A549 (cell line): ENCODE measurements around the gene PRCD. TPM values are rescaled to one million over a fixed set of nuclear protein-coding genes. Genes with fewer than 3 reads are reported as not detected.

Experiments used
- ATAC-seq, 2 experiments: fragments of 200-7000 bp in 1 of 2; fragments of >200 bp in 1 of 2; cut with Nextera tagmentation in 1 of 2; cut with Tn5 transposase in 1 of 2; 3 replicates each; pipeline versions ENCODE4 v1.8.0 to v1.9.1; 2018 to 2020; ENCODE audit warnings: mild to moderate bottlenecking in 1 of 2, moderate library complexity in 1 of 2
- CTCF ChIA-PET: fragments of 300-600 bp; sonication (Branson Sonifier 250); formaldehyde crosslinking; extraction: SDS; loops from one replicate; lab custom pipeline; 2021; ENCODE audit warnings: antibody characterized with exemption, inconsistent platforms; lab: Yijun Ruan, JAX
- POLR2A ChIA-PET: fragments of 350-600 bp; formaldehyde crosslinking; extraction: SDS; loops from one replicate; lab custom pipeline; 2021; ENCODE audit warnings: antibody characterized with exemption, inconsistent platforms; lab: Yijun Ruan, JAX
- DNase-seq, 2 experiments: peaks; one replicate each; pipeline versions ENCODE4 v3.0.0 to v3.0.0-alpha.2; 2011 to 2016; ENCODE audit warnings: low read depth in 1 of 2, low spot score in 1 of 2
- FAIRE-seq: peaks from 2 replicates; lab custom pipeline; 2011; peaks lifted over from hg19 to GRCh38; lab: Jason Lieb, UNC
- H3K27ac ChIP-seq, 2 experiments: fragments of >200 bp; sonication (Bioruptor Twin); formaldehyde crosslinking; 3 replicates each; pipeline ENCODE4 v1.5.1; 2016 to 2017
- H3K4me1 ChIP-seq: fragments of >200 bp; sonication (Bioruptor Twin); formaldehyde crosslinking; 3 replicates; pipeline ENCODE4 v1.6.1; 2016
- H3K4me2 ChIP-seq: fragments of >200 bp; sonication (Bioruptor Twin); formaldehyde crosslinking; 3 replicates; pipeline ENCODE4 v1.6.1; 2016
- H3K4me3 ChIP-seq: fragments of >200 bp; sonication (Bioruptor Twin); formaldehyde crosslinking; 3 replicates; pipeline ENCODE4 v1.5.1; 2016
- H3K9me3 ChIP-seq: fragments of >200 bp; sonication (Bioruptor Twin); formaldehyde crosslinking; 3 replicates; pipeline ENCODE4 v1.6.1; 2016
- BHLHE40 ChIP-seq: IDR thresholded peaks from 2 replicates; pipeline ENCODE4 v1.6.1; 2012; ENCODE audit warnings: low read depth, low read length, inconsistent platforms
- CBX2 ChIP-seq: fragments of 200-600 bp; sonication (generic); IDR thresholded peaks from 2 replicates; pipeline ENCODE4 v1.6.1; 2016; ENCODE audit warnings: low read depth, mild to moderate bottlenecking, borderline replicate concordance
- CBX8 ChIP-seq: fragments of 200-600 bp; sonication (generic); IDR thresholded peaks from 2 replicates; pipeline ENCODE4 v1.6.1; 2016
- CEBPB ChIP-seq, 2 experiments: fragments of >200 bp in 1 of 2; sonication (Bioruptor Twin) in 1 of 2; formaldehyde crosslinking in 1 of 2; IDR thresholded peaks; 2 replicates each; pipeline ENCODE4 v1.6.1; 2012 to 2016
- EHF ChIP-seq: fragments of 250-450 bp; sonication (Bioruptor Pico); IDR thresholded peaks from 2 replicates; pipeline ENCODE4 v1.5.0; 2020; ENCODE audit warnings: mild to moderate bottlenecking
- FOSB ChIP-seq: fragments of 250-450 bp; sonication (Bioruptor Pico); IDR thresholded peaks from 2 replicates; pipeline ENCODE4 v1.5.0; 2020; ENCODE audit warnings: mild to moderate bottlenecking, moderate library complexity
- FOSL2 ChIP-seq, 2 experiments: fragments of 450-650 bp in 1 of 2; fragments of >200 bp in 1 of 2; sonication (Bioruptor Twin) in 1 of 2; formaldehyde crosslinking; IDR thresholded peaks; 2 replicates each; pipeline versions ENCODE4 v1.5.0 to v1.6.1; 2016 to 2020; ENCODE audit warnings: mild to moderate bottlenecking in 1 of 2, moderate library complexity in 1 of 2
- GATA3 ChIP-seq: IDR thresholded peaks from 2 replicates; pipeline ENCODE4 v1.6.1; 2012; ENCODE audit warnings: borderline replicate concordance
- HDAC2 ChIP-seq: fragments of 200-600 bp; sonication (generic); IDR thresholded peaks from 2 replicates; pipeline ENCODE4 v1.6.1; 2016
- HOXA7 ChIP-seq: fragments of 250-450 bp; sonication (Bioruptor Pico); IDR thresholded peaks from 2 replicates; pipeline ENCODE4 v1.5.0; 2020; ENCODE audit warnings: mild to moderate bottlenecking, moderate library complexity
- HOXB5 ChIP-seq: fragments of 250-450 bp; sonication (Bioruptor Pico); IDR thresholded peaks from 2 replicates; pipeline ENCODE4 v1.5.0; 2020; ENCODE audit warnings: mild to moderate bottlenecking, moderate library complexity
- MAFK ChIP-seq: fragments of 450-650 bp; IDR thresholded peaks from 2 replicates; pipeline ENCODE4 v1.6.1; 2014; ENCODE audit not compliant: partially characterized antibody
- MAZ ChIP-seq: fragments of 150-350 bp; IDR thresholded peaks from 2 replicates; pipeline ENCODE4 v1.6.1; 2014; ENCODE audit warnings: antibody characterized with exemption, low read depth, low read length, borderline replicate concordance
- NFE2L2 ChIP-seq: fragments of 150-350 bp; conservative IDR thresholded peaks from 2 replicates; pipeline ENCODE4 v1.6.1; 2014; ENCODE audit warnings: low read length
- NPAS2 ChIP-seq: fragments of 250-450 bp; sonication (Bioruptor Pico); IDR thresholded peaks from 2 replicates; pipeline ENCODE4 v1.8.0; 2022; ENCODE audit warnings: mild to moderate bottlenecking, moderate library complexity, borderline replicate concordance
- RARB ChIP-seq: fragments of 250-450 bp; sonication (Bioruptor Pico); IDR thresholded peaks from 2 replicates; pipeline ENCODE4 v1.8.0; 2021; ENCODE audit warnings: mild to moderate bottlenecking, moderate library complexity
- RFX5 ChIP-seq: fragments of 450-650 bp; IDR thresholded peaks from 2 replicates; pipeline ENCODE4 v1.7.1; 2014; ENCODE audit warnings: antibody characterized with exemption, mild to moderate bottlenecking, moderate library complexity
- RNF2 ChIP-seq: fragments of 200-600 bp; sonication (generic); IDR thresholded peaks from 2 replicates; pipeline ENCODE4 v1.6.1; 2016; ENCODE audit warnings: low read depth, mild to moderate bottlenecking, antibody characterized with exemption, moderate library complexity, borderline replicate concordance
- SMC3 ChIP-seq: fragments of >200 bp; sonication (Bioruptor Twin); formaldehyde crosslinking; IDR thresholded peaks from 3 replicates; pipeline ENCODE4 v1.6.1; 2018; ENCODE audit warnings: inconsistent platforms
- TP53 ChIP-seq: fragments of 250-450 bp; sonication (Bioruptor Pico); IDR thresholded peaks from 2 replicates; pipeline ENCODE4 v1.5.0; 2021; ENCODE audit warnings: mild to moderate bottlenecking, moderate library complexity
- ZC3H11A ChIP-seq: fragments of 450-650 bp; IDR thresholded peaks from 2 replicates; pipeline ENCODE4 v1.6.1; 2014; ENCODE audit warnings: antibody characterized with exemption, mild to moderate bottlenecking
- ZSCAN20 ChIP-seq: fragments of 250-450 bp; sonication (Bioruptor Pico); IDR thresholded peaks from 2 replicates; pipeline ENCODE4 v1.8.0; 2022; ENCODE audit warnings: mild to moderate bottlenecking, moderate library complexity
- WGBS: methylation state at CpG from one replicate; pipeline ENCODE4 v1.1.6; 2017; ENCODE audit errors: missing lambda C conversion rate; 5-methylcytosine and 5-hydroxymethylcytosine counted together
- polyA plus RNA-seq, 4 experiments: library from polyadenylated mRNA; depleted of rRNA in 3 of 4; stranded (reverse); fragments of >200 nt; fragmentation: RNase III in 1 of 4; extraction: RNeasy Plus Mini Kit Qiagen cat#74134 plus additional on column Dnase treatment in 1 of 4; gene quantifications; 2 replicates in 3 of 4; 3 replicates in 1 of 4; pipeline ENCODE4 v1.2.3, GENCODE V29; 2011 to 2017
- TF ChIP-seq, protein P1 (sequence below): fragments of 250-450 bp; sonication (Bioruptor Pico); IDR thresholded peaks from 2 replicates; pipeline ENCODE4 v1.5.0; 2021; ENCODE audit warnings: mild to moderate bottlenecking, moderate library complexity, borderline replicate concordance
- TF ChIP-seq, protein P2 (sequence below): fragments of >200 bp; sonication (Bioruptor Twin); formaldehyde crosslinking; IDR thresholded peaks from 2 replicates; pipeline ENCODE4 v1.6.1; 2016
- TF ChIP-seq, protein P3 (sequence below): fragments of 150-350 bp; IDR thresholded peaks from 2 replicates; pipeline ENCODE4 v1.6.1; 2014; ENCODE audit warnings: low read depth, mild to moderate bottlenecking, low read length

PRCD gene
- polyA plus RNA-seq, 2 of the 4 experiments (the other 2 are of a cell fraction): not detected

DNA sequence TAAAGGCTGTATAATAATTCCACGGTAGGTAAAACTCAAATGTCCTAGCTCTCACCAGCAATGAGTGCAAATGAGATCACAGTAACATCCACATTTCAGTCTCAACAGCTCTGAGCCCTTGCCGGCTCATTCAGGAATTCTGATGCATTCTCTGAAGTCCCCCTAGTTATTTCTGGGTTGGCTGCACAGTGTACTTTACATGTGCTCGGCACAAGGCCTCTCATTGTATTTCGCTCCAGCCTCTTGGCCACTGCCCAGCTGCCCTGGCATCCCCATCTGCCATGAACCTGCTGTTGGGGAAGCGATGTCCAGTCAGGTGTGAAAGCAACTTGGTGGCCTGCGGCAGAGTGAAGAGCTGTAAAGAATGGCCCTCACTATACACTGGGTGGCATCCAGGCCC is 14.3 kb downstream of the PRCD start:
- FAIRE-seq (no peak), ATAC-seq (no peak), DNase-seq (no peak)
- ChIA-PET POLR2A (no interaction called here), CTCF (interaction anchor here (0.6 to 15.7 kb wide), 4 partner anchors 16 to 184 kb away, joined by 3 to 185 read pairs (median 4); partner anchors contain the start of gene CYGB)
- H3K4me2 ChIP-seq: no peak overlapping the region
- 76% methylated on average over 6 of the region's 6 CpGs for WGBS
- H3K27ac ChIP-seq: peak overlapping the region in 1 of 2 experiments; percentile 17; a peak in 1 of 6 replicates
- H3K9me3 ChIP-seq: no peaks in the 10 kb centered on the region
- peaks cover 33% of the 10 kb centered on the region for H3K4me1 ChIP-seq
- H3K4me3 ChIP-seq: no peak overlapping the region
- no peak for TF ChIP-seq RFX5
- TF ChIP-seq CBX2: no peak
- TF ChIP-seq CBX8: no peak
- TF ChIP-seq GATA3: no peak
- no peak for TF ChIP-seq HOXA7 (CRISPR knock-in tag)
- no peak for TF ChIP-seq FOSL2 (IDR thresholded peaks at IDR 0.05)
- no peak for TF ChIP-seq FOSL2 (CRISPR knock-in tag; IDR thresholded peaks at IDR 0.05)
- no peak for TF ChIP-seq ZSCAN20 (CRISPR knock-in tag)
- TF ChIP-seq HOXB5 (CRISPR knock-in tag): no peak
- TF ChIP-seq RNF2: no peak
- TF ChIP-seq ZC3H11A: no peak
- TF ChIP-seq NFE2L2: no peak
- no peak for TF ChIP-seq TP53 (CRISPR knock-in tag)
- no peak for TF ChIP-seq SMC3
- no peak for TF ChIP-seq MAZ
- no peak for TF ChIP-seq MAFK
- no peak for TF ChIP-seq RARB (CRISPR knock-in tag)
- TF ChIP-seq HDAC2: no peak

DNA sequence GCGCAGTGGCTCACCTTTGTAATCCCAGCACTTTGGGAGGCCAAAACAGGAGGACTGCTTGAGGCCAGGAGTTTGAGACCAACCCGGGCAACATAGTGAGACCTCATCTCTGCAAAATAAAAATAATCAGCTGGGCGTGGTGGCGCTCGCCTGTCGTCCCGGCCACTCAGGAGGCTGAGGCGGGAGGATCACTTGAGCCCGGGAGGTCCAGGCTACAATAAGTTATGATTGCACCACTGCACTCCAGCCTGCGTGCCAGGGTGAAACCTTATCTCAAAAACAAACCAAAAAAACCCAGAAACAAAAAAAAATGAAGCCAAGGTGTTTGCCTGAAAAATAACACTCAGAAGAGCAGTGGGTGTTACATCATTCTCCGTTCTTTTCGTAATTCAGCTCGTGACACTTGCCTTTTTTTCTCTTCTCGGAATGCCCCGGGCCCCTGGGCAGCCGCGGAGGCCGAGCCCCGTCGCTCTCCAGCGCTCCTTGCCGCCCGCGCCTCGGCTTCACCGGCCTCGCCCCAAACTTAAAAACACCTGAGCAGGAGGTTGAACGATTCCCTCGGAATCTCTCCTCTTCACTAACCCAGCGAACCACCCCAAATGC is 17.0 kb downstream of the PRCD start:
- TF ChIP-seq, protein P1, sequence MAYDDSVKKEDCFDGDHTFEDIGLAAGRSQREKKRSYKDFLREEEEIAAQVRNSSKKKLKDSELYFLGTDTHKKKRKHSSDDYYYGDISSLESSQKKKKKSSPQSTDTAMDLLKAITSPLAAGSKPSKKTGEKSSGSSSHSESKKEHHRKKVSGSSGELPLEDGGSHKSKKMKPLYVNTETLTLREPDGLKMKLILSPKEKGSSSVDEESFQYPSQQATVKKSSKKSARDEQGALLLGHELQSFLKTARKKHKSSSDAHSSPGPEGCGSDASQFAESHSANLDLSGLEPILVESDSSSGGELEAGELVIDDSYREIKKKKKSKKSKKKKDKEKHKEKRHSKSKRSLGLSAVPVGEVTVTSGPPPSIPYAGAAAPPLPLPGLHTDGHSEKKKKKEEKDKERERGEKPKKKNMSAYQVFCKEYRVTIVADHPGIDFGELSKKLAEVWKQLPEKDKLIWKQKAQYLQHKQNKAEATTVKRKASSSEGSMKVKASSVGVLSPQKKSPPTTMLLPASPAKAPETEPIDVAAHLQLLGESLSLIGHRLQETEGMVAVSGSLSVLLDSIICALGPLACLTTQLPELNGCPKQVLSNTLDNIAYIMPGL (CRISPR knock-in tag): no peak
- TF ChIP-seq NFE2L2: no peak
- TF ChIP-seq BHLHE40: no peak
- peak; percentile 38 to 75; a peak in 3 of 4 replicates for TF ChIP-seq CEBPB (IDR thresholded peaks at IDR 0.05)
- TF ChIP-seq FOSB (CRISPR knock-in tag): no peak
- 0 out of 2 replicates have a peak, but pooled peaks have one; percentile 15 for TF ChIP-seq HOXA7 (CRISPR knock-in tag)
- TF ChIP-seq TP53 (CRISPR knock-in tag): 0 out of 2 replicates have a peak, but pooled peaks have one; percentile 37
- TF ChIP-seq, protein P2, sequence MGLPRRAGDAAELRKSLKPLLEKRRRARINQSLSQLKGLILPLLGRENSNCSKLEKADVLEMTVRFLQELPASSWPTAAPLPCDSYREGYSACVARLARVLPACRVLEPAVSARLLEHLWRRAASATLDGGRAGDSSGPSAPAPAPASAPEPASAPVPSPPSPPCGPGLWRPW: no peak
- no peak for TF ChIP-seq NPAS2 (CRISPR knock-in tag)
- TF ChIP-seq HOXB5 (CRISPR knock-in tag): no peak
- no peak for TF ChIP-seq RARB (CRISPR knock-in tag)
- TF ChIP-seq, protein P3, sequence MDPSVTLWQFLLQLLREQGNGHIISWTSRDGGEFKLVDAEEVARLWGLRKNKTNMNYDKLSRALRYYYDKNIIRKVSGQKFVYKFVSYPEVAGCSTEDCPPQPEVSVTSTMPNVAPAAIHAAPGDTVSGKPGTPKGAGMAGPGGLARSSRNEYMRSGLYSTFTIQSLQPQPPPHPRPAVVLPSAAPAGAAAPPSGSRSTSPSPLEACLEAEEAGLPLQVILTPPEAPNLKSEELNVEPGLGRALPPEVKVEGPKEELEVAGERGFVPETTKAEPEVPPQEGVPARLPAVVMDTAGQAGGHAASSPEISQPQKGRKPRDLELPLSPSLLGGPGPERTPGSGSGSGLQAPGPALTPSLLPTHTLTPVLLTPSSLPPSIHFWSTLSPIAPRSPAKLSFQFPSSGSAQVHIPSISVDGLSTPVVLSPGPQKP: no peak
- no peak for TF ChIP-seq EHF (CRISPR knock-in tag)
- FAIRE-seq (no peak), DNase-seq (peak in 1 of 2 experiments; percentile 53), ATAC-seq (peak; percentile 56 to 65)
- ChIA-PET CTCF (interaction anchor here (0.8 to 15.7 kb wide), 34 partner anchors 8 to 172 kb away, joined by 3 to 185 read pairs (median 4); partner anchors contain the start of genes AANAT, MXRA7, PRCD and ST6GALNAC2), POLR2A (interaction anchor here (0.6 to 2.5 kb wide), 20 partner anchors 10 to 1601 kb away, joined by 3 to 21 read pairs (median 4); partner anchors contain the start of genes CYGB, JMJD6, METTL23 and MFSD11)
- Histone ChIP-seq H3K4me1 (peaks cover 37% of the 10 kb centered on the region), H3K4me3 (peak overlapping the region; percentile 87), H3K27ac (peak overlapping the region; percentile 90 to 96), H3K4me2 (peak overlapping the region; percentile 69), H3K9me3 (no peaks in the 10 kb centered on the region)
- 7% methylated on average over 30 of the region's 30 CpGs for WGBS
